Activated T-helper 1 cell treated with Interleukin-2 at 50 U/mL for 16 hours (primary cell): ENCODE measurements around the gene RAD51B.
"Not testable (repeated sequence)": the region's sequence is repeated elsewhere in the genome, so short reads cannot be mapped to it uniquely, and the experiment has no call there.

Experiments used
- DNase-seq: peaks from one replicate; pipeline ENCODE4 v3.0.0-alpha.2; 2020; ENCODE audit warnings: low read depth

RAD51B gene

GRCh38 chr14:68174446-68174845 is 354.9 kb downstream of the RAD51B start:
- no peak for DNase-seq

- no peak for DNase-seq
These were observed 357.1 kb downstream of the RAD51B start for GRCh38 chr14:68176687-68177086.

GRCh38 chr14:68177728-68178127 is 358.1 kb downstream of the RAD51B start:
- DNase-seq, result no peak

GRCh38 chr14:68178282-68178681 is 358.7 kb downstream of the RAD51B start:
- DNase-seq, result no peak

GRCh38 chr14:68181519-68182326 is 362.1 kb downstream of the RAD51B start:
- no peak for DNase-seq

GRCh38 chr14:68182492-68182891 is 362.9 kb downstream of the RAD51B start:
- no peak for DNase-seq

GRCh38 chr14:68186500-68187276 is 367.1 kb downstream of the RAD51B start:
- not testable (repeated sequence) for DNase-seq

GRCh38 chr14:68188174-68188573 is 368.6 kb downstream of the RAD51B start:
- no peak for DNase-seq

- DNase-seq, result no peak
These were observed 370.5 kb downstream of the RAD51B start for GRCh38 chr14:68190032-68190431.

GRCh38 chr14:68191567-68192321 is 372.2 kb downstream of the RAD51B start:
- no peak for DNase-seq

GRCh38 chr14:68192935-68193334 is 373.4 kb downstream of the RAD51B start:
- DNase-seq, result no peak

GRCh38 chr14:68193970-68194681 is 374.5 kb downstream of the RAD51B start:
- no peak for DNase-seq

GRCh38 chr14:68195126-68195525 is 375.5 kb downstream of the RAD51B start:
- no peak for DNase-seq

- no peak for DNase-seq
These were observed 379.3 kb downstream of the RAD51B start for GRCh38 chr14:68198713-68199495.

- no peak for DNase-seq
These were observed 380.1 kb downstream of the RAD51B start for GRCh38 chr14:68199554-68200151.

- no peak for DNase-seq
These were observed 384.3 kb downstream of the RAD51B start for GRCh38 chr14:68203871-68204270.

GRCh38 chr14:68208218-68208617 is 388.6 kb downstream of the RAD51B start:
- no peak for DNase-seq

GRCh38 chr14:68208626-68209317 is 389.2 kb downstream of the RAD51B start:
- DNase-seq, result no peak

- no peak for DNase-seq
These were observed 391.2 kb downstream of the RAD51B start for GRCh38 chr14:68210729-68211299.

GRCh38 chr14:68211421-68211820 is 391.8 kb downstream of the RAD51B start:
- no peak for DNase-seq
